ENCODE data around the gene PLEKHG5.

Gene PLEKHG5

GRCh38 chr1:6490181-6491080 is 1.0 kb downstream of the PLEKHG5 start:
- H3K36me3 ChIP-seq (replicated peaks; ENCODE audit: low read depth, low read length): no peaks in the 10 kb centered on the region
- no peaks in the 10 kb centered on the region for H3K79me2 ChIP-seq (ENCODE audit: low read length)
- H3K4me2 ChIP-seq (ENCODE audit: low read length): peak overlapping the region; percentile 88
- no peaks in the 10 kb centered on the region for H4K20me1 ChIP-seq (ENCODE audit: insufficient read depth, low read length)
- peak overlapping the region; percentile 98 for H3K4me3 ChIP-seq (ENCODE audit: low read length)
- no peaks in the 10 kb centered on the region for H3K9me3 ChIP-seq (ENCODE audit: insufficient read depth, low read length)
- peak overlapping the region; percentile 98 for H3K9ac ChIP-seq (ENCODE audit: low read length)
- peak overlapping the region; percentile 61 for H3K27ac ChIP-seq (ENCODE audit: low read length)
- TF ChIP-seq CTCF (IDR thresholded peaks at IDR 0.05; ENCODE audit: low read depth, low read length) (no peak), EZH2phosphoT487 (IDR thresholded peaks at IDR 0.05; ENCODE audit: low read depth) (no peak)
- peak overlapping the region; percentile 71 for H2AFZ ChIP-seq (ENCODE audit: low read depth, low read length)
- H3K4me1 ChIP-seq (ENCODE audit: low read length): peaks cover 16% of the 10 kb centered on the region
- H3K27me3 ChIP-seq (ENCODE audit: low read depth, low read length): no peaks in the 10 kb centered on the region

- Histone ChIP-seq H3K4me3 (ENCODE audit: low read length) (peak overlapping the region; percentile 98), H3K27me3 (ENCODE audit: low read depth, low read length) (no peaks in the 10 kb centered on the region), H3K9me3 (ENCODE audit: insufficient read depth, low read length) (no peaks in the 10 kb centered on the region), H3K79me2 (ENCODE audit: low read length) (no peaks in the 10 kb centered on the region), H3K9ac (ENCODE audit: low read length) (peak overlapping the region; percentile 98), H3K4me2 (ENCODE audit: low read length) (peak overlapping the region; percentile 88), H2AFZ (ENCODE audit: low read depth, low read length) (peak overlapping the region; percentile 71; the same call in 1 of the 2 replicates), H3K27ac (ENCODE audit: low read length) (peak overlapping the region; percentile 61), H3K4me1 (ENCODE audit: low read length) (peaks cover 16% of the 10 kb centered on the region), H4K20me1 (ENCODE audit: insufficient read depth, low read length) (no peaks in the 10 kb centered on the region), H3K36me3 (replicated peaks; ENCODE audit: low read depth, low read length) (no peaks in the 10 kb centered on the region)
- TF ChIP-seq EZH2phosphoT487 (IDR thresholded peaks at IDR 0.05; ENCODE audit: low read depth): no peak
- peak; percentile 69 for TF ChIP-seq CTCF (IDR thresholded peaks at IDR 0.05; ENCODE audit: low read depth, low read length)
Measured at GRCh38 chr1:6489799-6490180, 1.7 kb downstream of the PLEKHG5 start.

GRCh38 chr1:6489383-6489765 is 2.1 kb downstream of the PLEKHG5 start:
- H3K27me3 ChIP-seq (ENCODE audit: low read depth, low read length): no peaks in the 10 kb centered on the region
- H3K79me2 ChIP-seq (ENCODE audit: low read length): no peaks in the 10 kb centered on the region
- H3K9me3 ChIP-seq (ENCODE audit: insufficient read depth, low read length): no peaks in the 10 kb centered on the region
- TF ChIP-seq EZH2phosphoT487 (IDR thresholded peaks at IDR 0.05; ENCODE audit: low read depth) (no peak), CTCF (IDR thresholded peaks at IDR 0.05; ENCODE audit: low read depth, low read length) (no peak)
- H3K4me1 ChIP-seq (ENCODE audit: low read length): peaks cover 16% of the 10 kb centered on the region
- peak overlapping the region; percentile 98 for H3K4me3 ChIP-seq (ENCODE audit: low read length)
- no peaks in the 10 kb centered on the region for H3K36me3 ChIP-seq (replicated peaks; ENCODE audit: low read depth, low read length)
- no peaks in the 10 kb centered on the region for H4K20me1 ChIP-seq (ENCODE audit: insufficient read depth, low read length)
- H3K4me2 ChIP-seq (ENCODE audit: low read length): peak overlapping the region; percentile 88
- H2AFZ ChIP-seq (ENCODE audit: low read depth, low read length): no peak overlapping the region
- H3K27ac ChIP-seq (ENCODE audit: low read length): no peak overlapping the region
- H3K9ac ChIP-seq (ENCODE audit: low read length): no peak overlapping the region; the same call in 1 of the 2 replicates

GRCh38 chr1:6488602-6489382 is 2.7 kb downstream of the PLEKHG5 start:
- Histone ChIP-seq H2AFZ (ENCODE audit: low read depth, low read length) (no peak overlapping the region), H3K27me3 (ENCODE audit: low read depth, low read length) (no peaks in the 10 kb centered on the region), H3K9me3 (ENCODE audit: insufficient read depth, low read length) (no peaks in the 10 kb centered on the region), H3K4me3 (ENCODE audit: low read length) (no peak overlapping the region), H3K27ac (ENCODE audit: low read length) (no peak overlapping the region), H3K4me2 (ENCODE audit: low read length) (no peak overlapping the region), H3K9ac (ENCODE audit: low read length) (no peak overlapping the region), H3K4me1 (ENCODE audit: low read length) (peaks cover 16% of the 10 kb centered on the region), H3K79me2 (ENCODE audit: low read length) (no peaks in the 10 kb centered on the region), H4K20me1 (ENCODE audit: insufficient read depth, low read length) (no peaks in the 10 kb centered on the region), H3K36me3 (replicated peaks; ENCODE audit: low read depth, low read length) (no peaks in the 10 kb centered on the region)
- TF ChIP-seq CTCF (IDR thresholded peaks at IDR 0.05; ENCODE audit: low read depth, low read length): no peak
- TF ChIP-seq EZH2phosphoT487 (IDR thresholded peaks at IDR 0.05; ENCODE audit: low read depth): no peak
